Measurements from ENCODE around the gene MAP10.

The MAP10 gene

DNA sequence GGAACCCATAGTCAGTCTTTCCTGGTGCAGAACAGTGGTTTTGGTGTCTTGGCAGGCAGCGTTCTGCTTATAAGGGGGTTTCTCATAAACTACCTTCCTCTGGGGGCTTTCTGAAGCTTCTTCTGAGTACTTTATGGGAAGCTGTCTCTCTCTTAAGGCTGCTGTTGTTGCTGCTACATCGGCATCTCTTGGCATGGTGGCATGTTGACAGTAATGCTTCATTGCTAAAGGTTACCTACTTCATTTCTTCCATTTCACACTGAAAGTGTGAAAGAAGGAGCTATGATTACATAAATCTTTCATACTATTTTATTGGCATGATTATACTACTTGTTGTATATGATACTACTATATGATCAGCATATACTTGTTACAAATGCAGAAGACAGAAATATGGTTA lies 6.3 kb upstream of the MAP10 start:
- no peak for DNase-seq

GRCh38 chr1:232806186-232806510 lies 932 bp downstream of the MAP10 start:
- no peak for DNase-seq

DNA sequence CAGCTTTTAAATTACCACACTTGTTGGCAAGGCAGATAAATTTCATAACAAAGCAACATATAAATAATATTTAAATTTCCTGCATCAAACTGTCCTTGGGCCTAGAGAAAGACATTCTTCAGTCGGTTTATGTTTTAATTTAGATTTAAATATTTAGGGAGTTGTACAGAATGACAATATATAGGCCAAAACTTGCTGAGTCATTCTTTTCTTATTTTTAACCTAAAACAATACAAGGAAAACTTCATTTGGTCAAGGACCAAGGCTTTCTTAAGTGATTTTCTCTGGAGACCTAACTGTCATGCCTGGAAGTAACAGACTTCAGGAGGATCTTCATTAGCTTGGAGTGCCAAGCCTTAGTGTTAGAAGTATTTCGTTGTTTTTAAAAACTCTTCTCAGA lies 5.6 kb downstream of the MAP10 start:
- DNase-seq, result no peak

DNA sequence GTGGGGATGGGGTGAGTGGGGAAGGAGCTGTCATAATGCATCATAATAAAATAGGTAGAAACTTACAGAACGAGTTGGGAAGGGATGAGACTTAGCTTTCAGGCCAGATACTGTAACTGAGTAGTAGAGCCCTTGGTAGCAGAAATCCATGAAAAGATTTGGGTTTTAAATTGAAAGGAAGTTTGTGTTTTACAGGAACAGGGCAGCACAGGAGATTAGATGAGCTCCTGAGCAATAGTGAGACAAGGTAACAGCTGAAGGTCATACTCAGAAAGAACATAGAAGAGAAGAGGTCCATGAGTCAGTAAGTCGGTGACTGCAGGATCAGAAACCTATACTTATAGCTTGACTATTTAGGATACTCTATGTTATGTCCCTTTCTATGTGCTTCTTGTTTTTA lies 7.3 kb downstream of the MAP10 start:
- no peak for DNase-seq

DNA sequence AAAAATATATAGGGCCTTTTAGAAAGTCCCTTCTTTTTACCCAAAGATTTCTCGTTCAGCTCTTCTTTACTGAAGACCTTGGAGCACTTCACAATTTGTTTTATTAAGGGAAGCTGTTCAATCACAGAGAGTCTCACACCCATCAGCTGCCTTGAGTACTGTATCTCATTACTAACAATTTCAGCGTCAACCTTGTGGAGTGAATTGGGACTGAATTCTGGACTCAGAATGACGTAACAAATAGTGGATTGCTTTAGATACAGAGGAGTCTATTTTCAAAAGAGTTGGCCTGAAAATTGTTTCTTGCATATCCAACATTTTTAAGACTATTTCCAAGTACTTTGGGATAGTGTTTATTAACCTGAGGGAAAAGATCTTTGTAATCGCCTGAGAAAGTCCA lies 7.9 kb downstream of the MAP10 start:
- no peak for DNase-seq

GRCh38 chr1:232813760-232814159 lies 8.5 kb downstream of the MAP10 start:
- DNase-seq, result no peak

- DNase-seq, result no peak
These were observed 11.1 kb downstream of the MAP10 start for GRCh38 chr1:232816324-232816723.

GRCh38 chr1:232818040-232818439 lies 12.8 kb downstream of the MAP10 start:
- no peak for DNase-seq

DNA sequence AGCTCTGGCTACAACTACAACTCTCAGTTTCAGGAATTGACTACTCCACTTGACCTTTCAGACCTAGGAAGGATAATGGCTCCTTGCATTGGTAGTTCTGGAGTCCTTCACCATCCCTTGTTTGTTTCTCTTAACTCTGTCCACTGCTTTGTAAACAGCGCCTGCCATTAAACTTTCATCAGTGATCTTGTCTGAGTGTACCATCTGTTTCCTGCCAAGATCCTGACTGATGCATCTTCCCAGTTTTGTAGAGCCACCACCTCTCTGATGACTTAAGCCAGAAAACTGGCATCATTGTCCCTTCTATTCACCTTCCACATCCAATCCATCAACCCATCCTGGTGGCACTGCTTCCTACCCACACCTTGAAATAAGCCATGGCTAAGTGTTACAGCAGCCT lies 15.2 kb downstream of the MAP10 start:
- no peak for DNase-seq

DNA sequence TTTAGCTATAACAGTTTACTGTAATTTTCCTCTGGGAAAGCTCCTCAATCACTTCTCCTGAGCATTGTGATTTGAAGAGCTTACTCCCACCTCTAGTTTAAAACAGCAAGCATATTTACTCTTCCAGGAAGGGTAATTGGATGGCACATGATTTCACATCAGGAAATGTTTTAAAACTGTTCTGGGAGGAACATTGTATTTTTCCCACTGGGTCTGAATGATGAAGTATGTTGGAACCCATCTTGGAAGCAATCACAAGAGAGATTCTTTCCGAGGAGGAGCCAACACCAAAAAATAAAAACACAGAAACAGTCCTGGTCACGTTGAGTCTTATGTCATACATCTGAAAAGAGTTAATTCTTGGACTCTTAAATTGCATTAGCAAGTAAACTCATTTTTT lies 17.3 kb downstream of the MAP10 start:
- no peak for DNase-seq

GRCh38 chr1:232826318-232826717 lies 21.1 kb downstream of the MAP10 start:
- DNase-seq, result no peak

DNA sequence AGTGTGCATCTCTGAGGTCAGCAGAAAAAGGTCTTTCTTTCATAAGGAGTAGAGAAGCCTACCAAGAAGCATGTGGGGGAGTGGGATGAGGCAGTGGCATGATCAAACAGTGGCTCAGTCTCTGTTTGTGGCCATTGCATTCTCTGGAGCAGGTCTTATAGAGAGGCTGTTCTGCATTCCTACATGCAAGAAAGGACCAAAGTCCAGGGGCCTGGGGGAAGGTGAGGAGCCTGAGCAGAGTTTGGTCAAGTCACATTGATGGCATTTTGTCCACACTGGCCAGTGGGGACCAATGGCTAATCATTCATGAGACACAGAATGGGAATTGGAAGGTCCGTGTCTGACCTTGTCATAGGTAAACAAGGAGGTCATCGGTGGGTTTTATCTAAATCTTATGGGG lies 25.4 kb downstream of the MAP10 start:
- no peak for DNase-seq

DNA sequence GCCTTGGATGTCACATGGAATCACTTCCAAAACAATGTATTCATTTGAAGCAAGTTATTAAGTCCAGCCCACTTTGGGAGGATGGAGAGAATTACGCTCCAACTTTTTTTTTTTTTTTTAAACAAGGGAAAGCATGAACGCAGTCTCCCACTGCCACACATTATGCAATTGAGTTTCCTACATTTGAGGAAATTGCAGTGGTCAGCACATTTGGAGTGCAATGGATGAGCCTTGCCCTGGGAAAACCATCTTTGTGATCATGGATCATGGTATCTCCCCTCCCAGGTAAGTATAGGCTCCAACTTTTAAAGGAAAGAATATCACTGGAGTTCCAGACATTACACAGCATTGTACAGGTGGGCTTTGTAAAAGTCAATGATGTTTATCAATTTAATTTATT lies 26.7 kb downstream of the MAP10 start:
- no peak for DNase-seq

DNA sequence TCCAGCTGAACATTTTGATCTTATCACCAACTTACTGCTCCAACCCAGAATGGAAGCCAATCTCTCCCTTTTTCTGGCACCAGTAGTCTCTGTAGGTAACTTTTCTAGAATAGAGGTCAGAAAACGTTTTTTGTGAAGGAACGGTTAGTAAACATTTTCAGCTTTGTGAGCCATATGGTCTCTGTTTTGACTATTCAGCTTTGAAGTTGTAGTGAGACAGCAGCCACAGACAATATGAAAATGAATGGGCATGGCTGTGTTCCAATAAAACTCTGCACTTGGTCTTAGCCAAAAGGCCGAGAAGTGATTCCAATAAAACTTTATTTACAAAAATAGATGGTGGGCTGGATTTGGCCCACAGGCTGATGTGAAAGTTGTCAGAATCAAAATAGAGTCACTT lies 28.9 kb downstream of the MAP10 start:
- no peak for DNase-seq

- no peak for DNase-seq
These were observed 29.9 kb downstream of the MAP10 start for GRCh38 chr1:232835166-232835565.

DNA sequence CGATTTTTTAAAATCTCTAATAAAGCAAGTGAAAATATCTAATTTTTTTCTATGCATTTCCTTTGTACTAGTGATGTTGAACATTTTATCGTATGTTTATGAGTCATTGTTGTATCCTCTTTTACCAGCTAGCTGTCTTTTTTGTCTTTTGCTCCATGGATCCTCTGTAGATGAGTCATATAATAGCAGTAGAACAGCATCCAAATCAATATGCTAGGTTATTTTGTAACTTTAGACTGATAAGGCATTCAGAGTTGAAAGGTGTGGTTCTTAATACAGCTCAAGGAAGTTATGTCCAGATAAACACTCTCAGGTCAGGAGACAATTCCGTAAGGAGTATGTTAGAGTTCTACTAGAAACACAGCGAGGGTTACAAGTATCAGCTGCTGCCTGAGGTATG lies 31.9 kb downstream of the MAP10 start:
- DNase-seq, result no peak

- no peak for DNase-seq
These were observed 36.8 kb downstream of the MAP10 start for GRCh38 chr1:232841823-232842565.

GRCh38 chr1:232844791-232845190 lies 39.6 kb downstream of the MAP10 start:
- DNase-seq, result no peak

- DNase-seq, result no peak
These were observed 40.3 kb downstream of the MAP10 start for GRCh38 chr1:232845406-232845955.

GRCh38 chr1:232851532-232851931 lies 46.3 kb downstream of the MAP10 start:
- no peak for DNase-seq

DNA sequence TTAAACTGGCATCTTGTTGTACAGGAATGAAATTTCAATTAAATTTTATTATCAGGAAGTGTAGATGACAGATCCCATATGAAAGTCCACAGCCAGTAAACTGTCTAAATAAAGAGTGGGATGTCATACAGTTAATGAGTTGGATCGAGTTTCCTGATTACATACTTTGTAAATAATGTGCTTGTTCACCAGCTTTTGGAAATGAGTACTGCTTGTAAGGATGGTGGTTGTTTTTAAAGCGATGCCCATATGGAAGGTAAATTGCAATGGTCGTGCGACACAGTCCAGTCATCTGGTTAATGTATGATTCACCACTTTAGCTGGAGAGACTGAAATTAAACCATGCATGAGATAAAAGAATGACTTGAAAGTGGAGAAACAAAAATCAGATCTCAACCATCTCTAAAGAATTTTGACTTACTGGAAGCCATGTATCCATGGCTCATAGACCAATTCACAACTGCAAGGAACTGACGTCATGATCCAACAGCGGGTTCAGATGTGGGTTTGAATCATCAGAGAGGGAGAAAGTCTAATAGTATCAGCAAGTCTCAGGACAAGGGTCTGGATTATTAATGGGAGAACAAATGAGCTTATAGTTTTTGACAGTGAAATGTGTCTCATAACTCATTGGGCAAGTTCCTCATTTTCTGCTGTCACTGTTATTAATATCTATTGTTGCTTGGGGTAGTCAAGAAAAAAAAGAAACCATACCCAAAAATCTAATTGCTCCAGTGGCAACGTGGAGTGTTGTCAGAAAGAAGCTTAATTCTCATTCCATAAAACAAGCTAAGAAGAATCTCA lies 49.0 kb downstream of the MAP10 start:
- peak; percentile 8 for DNase-seq

- DNase-seq, result no peak
These were observed 49.6 kb downstream of the MAP10 start for GRCh38 chr1:232854798-232855159.

DNA sequence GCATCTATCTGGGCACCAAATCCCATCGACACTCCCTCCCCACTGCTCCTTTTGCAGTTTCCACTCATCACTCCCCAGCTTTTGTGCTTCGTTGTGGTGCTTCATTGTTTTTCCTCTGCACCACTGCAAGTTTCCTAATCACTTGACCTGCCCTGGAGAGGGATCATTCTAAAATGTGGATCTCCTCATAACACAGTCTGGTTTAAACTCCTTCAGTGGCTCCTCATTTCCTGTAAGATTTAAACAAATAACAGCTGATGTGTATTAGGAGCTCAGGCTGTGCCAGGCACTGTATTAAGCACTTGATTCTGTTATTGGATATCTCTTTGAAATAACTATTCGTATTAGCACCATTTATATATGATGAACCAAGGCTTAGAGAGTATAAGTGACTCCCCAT lies 51.3 kb downstream of the MAP10 start:
- no peak for DNase-seq

Data from NCI-H2029 (cell line).